CD14-positive monocyte (primary cell): ENCODE data around the gene PREX1. TPM values are rescaled to one million over a fixed set of nuclear protein-coding genes. Genes with fewer than 3 reads are reported as not detected.

Source experiments
- DNase-seq, 3 donors: peaks; one replicate each; pipeline ENCODE4 v3.0.0-alpha.2; 2011 to 2022
- H2AFZ ChIP-seq: 2 replicates; pipeline ENCODE4 v1.6.0; 2012; ENCODE audit warnings: mild to moderate bottlenecking, low read depth, low read length, inconsistent platforms; ENCODE audit not compliant: insufficient read depth, poor library complexity, severe bottlenecking
- H3K27ac ChIP-seq, 2 donors: 1 replicate in 1 of 2; 2 replicates in 1 of 2; pipeline ENCODE4 v1.5.1; 2012 to 2013; ENCODE audit warnings: low read length in 2 of 2, control low read depth in 1 of 2, inconsistent platforms in 1 of 2, low read depth in 1 of 2, mild to moderate bottlenecking in 1 of 2
- H3K27me3 ChIP-seq, 2 donors: one replicate each; pipeline versions ENCODE4 v1.6.0 to v1.6.1; 2011 to 2013; ENCODE audit warnings: low read length in 2 of 2; ENCODE audit not compliant: control insufficient read depth in 2 of 2, insufficient read depth in 2 of 2
- H3K36me3 ChIP-seq, 2 donors: replicated peaks in 1 of 2; 1 replicate in 1 of 2; 2 replicates in 1 of 2; pipeline versions ENCODE4 v1.5.1 to v1.6.1; 2012 to 2013; ENCODE audit warnings: low read length in 2 of 2, control low read depth in 1 of 2, inconsistent platforms in 1 of 2, mild to moderate bottlenecking in 1 of 2; ENCODE audit not compliant: insufficient read depth in 2 of 2, control insufficient read depth in 1 of 2
- H3K4me1 ChIP-seq, 2 donors: 1 replicate in 1 of 2; 2 replicates in 1 of 2; pipeline versions ENCODE4 v1.5.1 to v1.6.1; 2012 to 2013; ENCODE audit warnings: low read length in 2 of 2, control low read depth in 1 of 2, inconsistent platforms in 1 of 2, mild to moderate bottlenecking in 1 of 2, moderate library complexity in 1 of 2; ENCODE audit not compliant: insufficient read depth in 2 of 2, control insufficient read depth in 1 of 2
- H3K4me2 ChIP-seq: replicated peaks from 2 replicates; pipeline ENCODE3; 2012; ENCODE audit warnings: low read length, moderate library complexity, mild to moderate bottlenecking; ENCODE audit not compliant: poor library complexity, severe bottlenecking; ENCODE audit errors: extremely low read depth
- H3K4me3 ChIP-seq, 3 experiments: fragments of 200-600 bp in 1 of 3; sonication (generic) in 1 of 3; replicated peaks in 1 of 3; 1 replicate in 2 of 3; 2 replicates in 1 of 3; pipeline ENCODE4 v1.5.1; 2011 to 2013; ENCODE audit warnings: low read length in 3 of 3, mild to moderate bottlenecking in 3 of 3, control low read depth in 2 of 3, low read depth in 2 of 3, inconsistent platforms in 1 of 3, moderate library complexity in 1 of 3
- H3K79me2 ChIP-seq: 2 replicates; pipeline ENCODE4 v1.6.0; 2012; ENCODE audit warnings: mild to moderate bottlenecking, control low read depth, inconsistent platforms, low read length, moderate library complexity; ENCODE audit not compliant: insufficient read depth
- H3K9ac ChIP-seq: 2 replicates; pipeline ENCODE4 v1.6.0; 2017; ENCODE audit warnings: low read length, mild to moderate bottlenecking; ENCODE audit not compliant: insufficient read depth, poor library complexity, severe bottlenecking
- H3K9me3 ChIP-seq, 2 donors: replicated peaks in 1 of 2; 1 replicate in 1 of 2; 2 replicates in 1 of 2; pipeline versions ENCODE4 v1.5.1 to v1.6.1; 2012 to 2013; ENCODE audit warnings: low read length in 2 of 2, control low read depth in 1 of 2; ENCODE audit not compliant: control insufficient read depth in 1 of 2, insufficient read depth in 1 of 2
- H4K20me1 ChIP-seq: 2 replicates; pipeline ENCODE4 v1.6.0; 2012; ENCODE audit warnings: mild to moderate bottlenecking, low read length, control low read depth, moderate library complexity; ENCODE audit not compliant: insufficient read depth
- H3K27ac Mint-ChIP-seq, 7 donors: one replicate each; pipeline ENCODE4 v1.8.0; 2020; ENCODE audit warnings: mild to moderate bottlenecking in 7 of 7, mixed read lengths in 7 of 7, moderate library complexity in 6 of 7, inconsistent platforms in 2 of 7
- H3K27me3 Mint-ChIP-seq, 3 donors: one replicate each; pipeline ENCODE4 v1.8.0; 2021 to 2022; ENCODE audit warnings: low read depth in 3 of 3, mild to moderate bottlenecking in 3 of 3, mixed read lengths in 3 of 3, moderate library complexity in 3 of 3, inconsistent platforms in 1 of 3
- H3K36me3 Mint-ChIP-seq, 2 donors: one replicate each; pipeline ENCODE4 v1.8.0; 2020; ENCODE audit warnings: mixed read lengths in 2 of 2, inconsistent platforms in 1 of 2, mild to moderate bottlenecking in 1 of 2
- H3K4me1 Mint-ChIP-seq: one replicate; pipeline ENCODE4 v1.8.0; 2020; ENCODE audit warnings: mild to moderate bottlenecking, mixed read lengths
- H3K4me3 Mint-ChIP-seq, 2 donors: one replicate each; pipeline ENCODE4 v1.8.0; 2020; ENCODE audit warnings: mild to moderate bottlenecking in 2 of 2, mixed read lengths in 2 of 2, moderate library complexity in 1 of 2
- H3K9me3 Mint-ChIP-seq, 7 donors: one replicate each; pipeline ENCODE4 v1.8.0; 2020 to 2022; ENCODE audit warnings: mixed read lengths in 7 of 7, mild to moderate bottlenecking in 6 of 7, moderate library complexity in 6 of 7, inconsistent platforms in 2 of 7
- whole genome bisulfite sequencing: methylation state at CpG from one replicate; pipeline ENCODE4 v1.1.5; 2013; ENCODE audit warnings: missing lambda C conversion rate; ENCODE audit not compliant: insufficient coverage; 5-methylcytosine and 5-hydroxymethylcytosine counted together
- intact Hi-C, 2 donors: fragments of 100-400 bp; cut with micrococcal nuclease; formaldehyde crosslinking; loops; one replicate each; pipeline versions ENCODE4 v1.15.0 to v1.15.1; 2023
- polyA plus RNA-seq, 3 donors: library from polyadenylated mRNA; depleted of rRNA in 1 of 3; unstranded in 2 of 3; stranded (reverse) in 1 of 3; fragments of 300-500 nt in 2 of 3; fragments of >200 nt in 1 of 3; fragmentation: Illumina TruSeq in 2 of 3; gene quantifications; 1 replicate in 2 of 3; 2 replicates in 1 of 3; pipeline ENCODE4 v1.2.3, GENCODE V29; 2012 to 2021
- TF ChIP-seq, protein P1 (sequence below): fragments of 200-600 bp; IDR thresholded peaks from one replicate; pipeline ENCODE4 v1.8.0; 2022; ENCODE audit warnings: antibody characterized with exemption, mild to moderate bottlenecking

PREX1 gene
- polyA plus RNA-seq, 3 donors, result 24.3 to 114 (median 27.5) TPM

DNA sequence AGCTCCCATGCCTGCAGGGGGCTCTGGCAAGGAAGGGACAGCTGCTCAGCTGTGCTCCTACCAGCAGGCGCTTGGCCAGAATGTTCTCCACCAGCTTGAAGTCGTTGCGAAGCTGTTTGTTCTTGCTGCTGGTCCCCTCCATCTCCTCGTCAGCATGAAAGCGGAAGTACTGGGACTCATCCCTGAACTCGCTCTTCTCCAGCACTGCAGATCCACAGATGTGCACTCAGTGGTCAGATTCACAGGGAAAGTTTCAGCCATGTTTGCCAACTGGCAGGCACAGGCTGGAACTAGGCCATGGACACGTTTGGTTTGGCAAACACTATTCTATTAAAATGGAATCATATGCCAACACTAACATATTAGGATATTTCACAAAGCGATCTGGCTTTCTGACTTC, 167.9 kb downstream of the PREX1 start:
- intact Hi-C loops, result loop anchor here (2.0 to 10.0 kb wide), 2 partner anchors 165 to 245 kb away; partner anchors contain the start of gene PREX1 (in 1 of the 2)
- Mint-ChIP-seq H3K36me3 (peaks cover 87 to 96% of the 10 kb centered on the region in 2 donors), H3K27ac (peak overlapping the region in 2 of 7 donors; percentile 12 to 85), H3K27me3 (peaks cover 0 to 2% (median 0%) of the 10 kb centered on the region in 3 donors), H3K4me1 (peaks cover 8% of the 10 kb centered on the region), H3K9me3 (peaks cover 0 to 3% (median 1%) of the 10 kb centered on the region in 7 donors), H3K4me3 (no peak overlapping the region)
- TF ChIP-seq, protein P1, sequence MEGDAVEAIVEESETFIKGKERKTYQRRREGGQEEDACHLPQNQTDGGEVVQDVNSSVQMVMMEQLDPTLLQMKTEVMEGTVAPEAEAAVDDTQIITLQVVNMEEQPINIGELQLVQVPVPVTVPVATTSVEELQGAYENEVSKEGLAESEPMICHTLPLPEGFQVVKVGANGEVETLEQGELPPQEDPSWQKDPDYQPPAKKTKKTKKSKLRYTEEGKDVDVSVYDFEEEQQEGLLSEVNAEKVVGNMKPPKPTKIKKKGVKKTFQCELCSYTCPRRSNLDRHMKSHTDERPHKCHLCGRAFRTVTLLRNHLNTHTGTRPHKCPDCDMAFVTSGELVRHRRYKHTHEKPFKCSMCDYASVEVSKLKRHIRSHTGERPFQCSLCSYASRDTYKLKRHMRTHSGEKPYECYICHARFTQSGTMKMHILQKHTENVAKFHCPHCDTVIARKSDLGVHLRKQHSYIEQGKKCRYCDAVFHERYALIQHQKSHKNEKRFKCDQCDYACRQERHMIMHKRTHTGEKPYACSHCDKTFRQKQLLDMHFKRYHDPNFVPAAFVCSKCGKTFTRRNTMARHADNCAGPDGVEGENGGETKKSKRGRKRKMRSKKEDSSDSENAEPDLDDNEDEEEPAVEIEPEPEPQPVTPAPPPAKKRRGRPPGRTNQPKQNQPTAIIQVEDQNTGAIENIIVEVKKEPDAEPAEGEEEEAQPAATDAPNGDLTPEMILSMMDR, result no peak
- Histone ChIP-seq H3K4me1 (no peaks in the 10 kb centered on the region), H3K9me3 (no peaks in the 10 kb centered on the region), H2AFZ (no peak overlapping the region), H3K9ac (no peak overlapping the region), H3K27me3 (no peaks in the 10 kb centered on the region), H3K79me2 (peaks cover 5% of the 10 kb centered on the region), H3K27ac (peak overlapping the region in 1 of 2 donors; percentile 17), H3K36me3 (peaks cover 83 to 97% of the 10 kb centered on the region in 2 donors), H3K4me2 (no peak overlapping the region), H4K20me1 (peaks cover 96% of the 10 kb centered on the region), H3K4me3 (no peak overlapping the region)
- DNase-seq, result no peak
- WGBS, result 80% methylated on average over 7 of the region's 8 CpGs

DNA sequence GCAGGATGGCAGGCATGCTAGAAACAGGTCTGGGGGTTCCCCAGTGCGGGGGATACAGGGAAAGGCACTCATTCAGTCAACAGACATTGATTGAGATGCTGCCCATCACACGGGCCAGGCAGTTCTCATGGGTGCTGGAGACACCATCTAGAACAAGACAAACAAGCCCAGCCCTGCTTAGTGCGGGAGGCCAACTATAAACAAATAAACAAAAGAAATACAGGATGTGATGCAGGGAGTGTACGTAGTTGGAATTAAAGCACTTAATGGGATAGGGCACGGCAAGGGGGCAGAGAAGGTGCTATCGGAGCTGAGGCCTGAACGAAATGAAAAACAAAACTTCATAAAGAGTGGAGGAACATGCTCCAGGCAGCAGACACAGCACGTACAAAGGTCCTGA, 169.3 kb downstream of the PREX1 start:
- Histone ChIP-seq H3K4me2 (no peak overlapping the region), H3K9me3 (no peaks in the 10 kb centered on the region), H4K20me1 (peaks cover 98% of the 10 kb centered on the region), H3K9ac (no peak overlapping the region), H3K79me2 (peaks cover 5% of the 10 kb centered on the region), H3K4me1 (no peaks in the 10 kb centered on the region), H2AFZ (no peak overlapping the region), H3K27ac (peak overlapping the region in 1 of 2 donors; percentile 17), H3K4me3 (no peak overlapping the region), H3K36me3 (peaks cover 87 to 97% of the 10 kb centered on the region in 2 donors), H3K27me3 (no peaks in the 10 kb centered on the region)
- intact Hi-C loops, result loop anchor here (2.0 to 10.0 kb wide), 2 partner anchors 166 to 246 kb away; partner anchors contain the start of gene PREX1 (in 1 of the 2)
- WGBS, result 94% methylated on average over 6 of the region's 8 CpGs
- peak overlapping the region in 5 of 7 donors; percentile 28 to 78 (median 56) for H3K27ac Mint-ChIP-seq
- peaks cover 8% of the 10 kb centered on the region for H3K4me1 Mint-ChIP-seq
- H3K36me3 Mint-ChIP-seq, result peaks cover 92 to 96% of the 10 kb centered on the region in 2 donors
- peaks cover 0 to 2% (median 0%) of the 10 kb centered on the region in 3 donors for H3K27me3 Mint-ChIP-seq
- no peak for DNase-seq
- H3K9me3 Mint-ChIP-seq, result peaks cover 0 to 3% (median 0%) of the 10 kb centered on the region in 7 donors
- H3K4me3 Mint-ChIP-seq, result no peak overlapping the region
- TF ChIP-seq, protein P1, result no peak
